H1 (cell line): ENCODE results near the gene CST9L.

ENCODE experiments used
- ATF3 ChIP-seq: IDR thresholded peaks from 2 replicates; pipeline ENCODE4 v1.6.1; 2011; ENCODE audit warnings: low read depth, mild to moderate bottlenecking, low read length; ENCODE audit not compliant: insufficient read depth
- CREB1 ChIP-seq: IDR thresholded peaks from 2 replicates; pipeline ENCODE4 v1.6.1; 2012; ENCODE audit warnings: inconsistent platforms
- CTCF ChIP-seq, 3 experiments: IDR thresholded peaks; 1 replicate in 2 of 3; 2 replicates in 1 of 3; pipeline versions ENCODE4 v1.5.1 to v1.6.1; 2011; ENCODE audit warnings: low read length in 3 of 3, mild to moderate bottlenecking in 3 of 3, inconsistent platforms in 2 of 3, low read depth in 1 of 3, moderate library complexity in 1 of 3; ENCODE audit not compliant: insufficient read depth in 1 of 3; ENCODE audit errors: control extremely low read depth in 1 of 3
- EZH2 ChIP-seq: fragments of 200-600 bp; sonication (generic); IDR thresholded peaks from 2 replicates; pipeline ENCODE4 v1.7.1; 2012; ENCODE audit warnings: low read depth, mild to moderate bottlenecking, moderate library complexity, low read length, inconsistent platforms; ENCODE audit not compliant: severe bottlenecking
- KDM5A ChIP-seq: fragments of 200-600 bp; IDR thresholded peaks from 2 replicates; pipeline ENCODE4 v1.7.1; 2012; ENCODE audit warnings: mild to moderate bottlenecking, low read length, inconsistent platforms, mixed read lengths
- MAX ChIP-seq: IDR thresholded peaks from 2 replicates; pipeline ENCODE4 v1.6.1; 2012; ENCODE audit warnings: inconsistent platforms
- PHF8 ChIP-seq: fragments of 200-600 bp; sonication (generic); conservative IDR thresholded peaks from 2 replicates; pipeline ENCODE4 v1.7.1; 2012; ENCODE audit warnings: low read depth, mild to moderate bottlenecking, inconsistent platforms, low read length, moderate library complexity
- POLR2A ChIP-seq, 2 experiments: IDR thresholded peaks; 1 replicate in 1 of 2; 2 replicates in 1 of 2; pipeline ENCODE4 v1.6.1; 2011; ENCODE audit warnings: low read depth in 2 of 2, low read length in 2 of 2, mild to moderate bottlenecking in 2 of 2; ENCODE audit errors: control extremely low read depth in 1 of 2
- ZNF274 ChIP-seq: IDR thresholded peaks from 2 replicates; pipeline ENCODE4 v1.7.0; 2012; ENCODE audit warnings: low read length, borderline replicate concordance; ENCODE audit errors: extremely low read depth

- TF ChIP-seq CREB1 (no peak), KDM5A (no peak), EZH2 (no peak), ATF3 (no peak), ZNF274 (no peak), MAX (no peak), CTCF (IDR thresholded peaks at IDR 0.05; ENCODE audit: control extremely low read depth in 1 of 3, insufficient read depth in 1 of 3, low read depth in 1 of 3, low read length in 3 of 3) (no peak), PHF8 (no peak), POLR2A (IDR thresholded peaks at IDR 0.05; ENCODE audit: control extremely low read depth in 1 of 2, low read depth in 2 of 2, low read length in 2 of 2) (no peak)
Measured at GRCh38 chr20:23554401-23554800, 13.9 kb downstream of the CST9L start.
